Measurements from ENCODE around the gene COL20A1.

Gene COL20A1

GRCh38 chr20:63322146-63322932, 29.4 kb downstream of the COL20A1 start:
- Histone ChIP-seq H3K4me3 (ENCODE audit: low read length) (no peak overlapping the region), H3K27ac (ENCODE audit: low read length) (no peak overlapping the region), H3K9me3 (ENCODE audit: control insufficient read depth, insufficient read depth, low read length) (no peaks in the 10 kb centered on the region), H3K4me1 (ENCODE audit: control insufficient read depth, insufficient read depth, low read length) (no peaks in the 10 kb centered on the region), H3K36me3 (ENCODE audit: control insufficient read depth, insufficient read depth, low read length) (no peaks in the 10 kb centered on the region), H3K27me3 (ENCODE audit: control insufficient read depth, insufficient read depth, low read length) (no peaks in the 10 kb centered on the region)
- WGBS (ENCODE audit: insufficient coverage, insufficient read length), result no CpG with 5 or more reads among the region's 34 CpGs
- no peak for DNase-seq (ENCODE audit: low read depth, low spot score)

DNA sequence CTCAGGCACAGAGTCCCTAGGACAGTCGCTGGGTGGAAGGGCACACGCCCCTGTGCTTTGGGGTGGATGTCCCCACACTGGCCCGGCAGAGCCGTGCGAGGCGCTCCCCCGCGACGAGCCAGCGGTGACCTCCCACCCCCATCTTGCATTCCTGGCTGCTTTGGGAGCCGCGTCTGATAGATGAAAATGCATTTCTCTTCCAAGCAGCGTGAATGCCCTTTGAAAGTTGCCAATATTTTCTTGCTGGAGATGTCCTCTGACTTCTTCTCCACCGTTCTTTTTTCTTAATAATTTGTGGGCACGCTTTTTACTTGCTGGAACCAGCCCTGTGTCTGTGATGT, 29.9 kb downstream of the COL20A1 start:
- WGBS (ENCODE audit: insufficient coverage, insufficient read length), result no CpG with 5 or more reads among the region's 15 CpGs
- no peaks in the 10 kb centered on the region for H3K27me3 ChIP-seq (ENCODE audit: control insufficient read depth, insufficient read depth, low read length)
- no peaks in the 10 kb centered on the region for H3K4me1 ChIP-seq (ENCODE audit: control insufficient read depth, insufficient read depth, low read length)
- no peak overlapping the region for H3K27ac ChIP-seq (ENCODE audit: low read length)
- no peaks in the 10 kb centered on the region for H3K36me3 ChIP-seq (ENCODE audit: control insufficient read depth, insufficient read depth, low read length)
- DNase-seq (ENCODE audit: low read depth, low spot score), result no peak
- H3K4me3 ChIP-seq (ENCODE audit: low read length), result no peak overlapping the region
- H3K9me3 ChIP-seq (ENCODE audit: control insufficient read depth, insufficient read depth, low read length), result no peaks in the 10 kb centered on the region

GRCh38 chr20:63323357-63323981, 30.5 kb downstream of the COL20A1 start:
- Histone ChIP-seq H3K27ac (ENCODE audit: low read length) (no peak overlapping the region), H3K9me3 (ENCODE audit: control insufficient read depth, insufficient read depth, low read length) (no peaks in the 10 kb centered on the region), H3K27me3 (ENCODE audit: control insufficient read depth, insufficient read depth, low read length) (no peaks in the 10 kb centered on the region), H3K4me1 (ENCODE audit: control insufficient read depth, insufficient read depth, low read length) (no peaks in the 10 kb centered on the region), H3K4me3 (ENCODE audit: low read length) (no peak overlapping the region), H3K36me3 (ENCODE audit: control insufficient read depth, insufficient read depth, low read length) (no peaks in the 10 kb centered on the region)
- WGBS (ENCODE audit: insufficient coverage, insufficient read length), result no CpG with 5 or more reads among the region's 18 CpGs
- DNase-seq (ENCODE audit: low read depth, low spot score), result no peak

GRCh38 chr20:63325021-63325471, 32.1 kb downstream of the COL20A1 start:
- WGBS (ENCODE audit: insufficient coverage, insufficient read length), result no CpG with 5 or more reads among the region's 10 CpGs
- Histone ChIP-seq H3K27ac (ENCODE audit: low read length) (no peak overlapping the region), H3K27me3 (ENCODE audit: control insufficient read depth, insufficient read depth, low read length) (no peaks in the 10 kb centered on the region)

GRCh38 chr20:63325554-63326313, 32.7 kb downstream of the COL20A1 start:
- no CpG with 5 or more reads among the region's 8 CpGs for WGBS (ENCODE audit: insufficient coverage, insufficient read length)
- no peaks in the 10 kb centered on the region for H3K9me3 ChIP-seq (ENCODE audit: control insufficient read depth, insufficient read depth, low read length)
- H3K27me3 ChIP-seq (ENCODE audit: control insufficient read depth, insufficient read depth, low read length), result no peaks in the 10 kb centered on the region
- DNase-seq (ENCODE audit: low read depth, low spot score), result no peak
- H3K4me1 ChIP-seq (ENCODE audit: control insufficient read depth, insufficient read depth, low read length), result no peaks in the 10 kb centered on the region
- H3K27ac ChIP-seq (ENCODE audit: low read length), result no peak overlapping the region
- no peak overlapping the region for H3K4me3 ChIP-seq (ENCODE audit: low read length)
- H3K36me3 ChIP-seq (ENCODE audit: control insufficient read depth, insufficient read depth, low read length), result no peaks in the 10 kb centered on the region

More at GRCh38 chr20:63325021-63325471, 32.1 kb downstream of the COL20A1 start:
- H3K4me1 ChIP-seq (ENCODE audit: control insufficient read depth, insufficient read depth, low read length), result no peaks in the 10 kb centered on the region
- no peak for DNase-seq (ENCODE audit: low read depth, low spot score)
- H3K4me3 ChIP-seq (ENCODE audit: low read length), result no peak overlapping the region
- no peaks in the 10 kb centered on the region for H3K36me3 ChIP-seq (ENCODE audit: control insufficient read depth, insufficient read depth, low read length)
- H3K9me3 ChIP-seq (ENCODE audit: control insufficient read depth, insufficient read depth, low read length), result no peaks in the 10 kb centered on the region

DNA sequence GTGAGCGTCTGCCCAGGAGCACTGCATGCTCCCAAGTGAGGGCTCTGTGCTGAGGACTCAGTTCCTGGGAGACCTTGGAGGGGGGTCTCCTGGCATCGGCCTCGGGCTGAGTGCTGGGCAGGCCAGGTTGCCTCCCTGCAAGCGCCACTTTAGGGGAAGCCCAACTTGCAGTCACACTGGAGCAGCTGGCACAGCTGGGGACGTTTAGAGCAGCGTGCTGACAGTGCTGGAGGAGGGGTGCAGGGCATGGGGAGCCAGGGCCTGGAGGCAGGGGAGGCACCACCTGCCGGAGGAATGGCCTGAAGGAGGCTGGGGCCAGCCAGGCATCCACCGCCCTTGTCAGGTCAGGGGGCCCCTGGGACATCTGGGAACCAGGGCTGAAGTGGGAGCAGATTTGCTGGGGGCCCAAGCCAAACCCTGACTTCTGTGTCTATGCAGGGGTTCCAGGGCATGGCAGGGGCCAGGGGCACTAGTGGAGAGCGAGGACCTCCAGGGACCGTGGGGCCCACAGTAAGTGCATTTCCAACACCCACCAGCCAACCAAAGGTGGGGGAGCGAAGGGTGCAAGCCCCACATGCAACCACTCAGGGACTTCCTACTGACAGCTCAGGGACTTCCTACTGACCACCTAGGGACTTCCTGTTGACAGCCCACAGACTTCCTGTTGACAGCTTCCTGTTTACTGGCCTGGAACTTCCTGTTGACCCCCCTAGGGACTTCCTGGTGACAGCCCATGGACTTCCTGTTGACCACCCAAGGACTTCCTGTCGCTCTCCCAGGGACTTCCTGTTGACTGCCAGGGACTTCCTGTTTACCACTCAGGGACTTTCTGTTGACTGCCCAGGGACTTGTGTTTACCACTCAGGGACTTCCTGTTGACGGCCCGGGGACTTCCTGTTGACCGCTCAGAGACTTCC, 33.6 kb downstream of the COL20A1 start:
- no CpG with 5 or more reads among the region's 15 CpGs for WGBS (ENCODE audit: insufficient coverage, insufficient read length)
- H3K27me3 ChIP-seq (ENCODE audit: control insufficient read depth, insufficient read depth, low read length), result no peaks in the 10 kb centered on the region
- H3K4me1 ChIP-seq (ENCODE audit: control insufficient read depth, insufficient read depth, low read length), result no peaks in the 10 kb centered on the region
- DNase-seq (ENCODE audit: low read depth, low spot score), result no peak
- no peak overlapping the region for H3K27ac ChIP-seq (ENCODE audit: low read length)
- no peaks in the 10 kb centered on the region for H3K36me3 ChIP-seq (ENCODE audit: control insufficient read depth, insufficient read depth, low read length)
- H3K4me3 ChIP-seq (ENCODE audit: low read length), result no peak overlapping the region
- H3K9me3 ChIP-seq (ENCODE audit: control insufficient read depth, insufficient read depth, low read length), result no peaks in the 10 kb centered on the region

- Histone ChIP-seq H3K27me3 (ENCODE audit: control insufficient read depth, insufficient read depth, low read length) (no peaks in the 10 kb centered on the region), H3K36me3 (ENCODE audit: control insufficient read depth, insufficient read depth, low read length) (no peaks in the 10 kb centered on the region), H3K27ac (ENCODE audit: low read length) (no peak overlapping the region), H3K4me1 (ENCODE audit: control insufficient read depth, insufficient read depth, low read length) (no peaks in the 10 kb centered on the region), H3K9me3 (ENCODE audit: control insufficient read depth, insufficient read depth, low read length) (no peaks in the 10 kb centered on the region), H3K4me3 (ENCODE audit: low read length) (no peak overlapping the region)
- WGBS (ENCODE audit: insufficient coverage, insufficient read length), result no CpG with 5 or more reads among the region's 8 CpGs
- DNase-seq (ENCODE audit: low read depth, low spot score), result no peak
Observed at GRCh38 chr20:63327231-63327745, 34.3 kb downstream of the COL20A1 start.

- DNase-seq (ENCODE audit: low read depth, low spot score), result no peak
- H3K4me1 ChIP-seq (ENCODE audit: control insufficient read depth, insufficient read depth, low read length), result no peaks in the 10 kb centered on the region
- H3K9me3 ChIP-seq (ENCODE audit: control insufficient read depth, insufficient read depth, low read length), result no peaks in the 10 kb centered on the region
- no peak overlapping the region for H3K27ac ChIP-seq (ENCODE audit: low read length)
- H3K27me3 ChIP-seq (ENCODE audit: control insufficient read depth, insufficient read depth, low read length), result no peaks in the 10 kb centered on the region
- no CpG with 5 or more reads among the region's 20 CpGs for WGBS (ENCODE audit: insufficient coverage, insufficient read length)
- H3K4me3 ChIP-seq (ENCODE audit: low read length), result no peak overlapping the region
- H3K36me3 ChIP-seq (ENCODE audit: control insufficient read depth, insufficient read depth, low read length), result no peaks in the 10 kb centered on the region
Observed at GRCh38 chr20:63328026-63328700, 35.2 kb downstream of the COL20A1 start.

- no peak overlapping the region for H3K27ac ChIP-seq (ENCODE audit: low read length)
- WGBS (ENCODE audit: insufficient coverage, insufficient read length), result no CpG with 5 or more reads among the region's 21 CpGs
- DNase-seq (ENCODE audit: low read depth, low spot score), result no peak
- no peaks in the 10 kb centered on the region for H3K4me1 ChIP-seq (ENCODE audit: control insufficient read depth, insufficient read depth, low read length)
- no peak overlapping the region for H3K4me3 ChIP-seq (ENCODE audit: low read length)
- H3K27me3 ChIP-seq (ENCODE audit: control insufficient read depth, insufficient read depth, low read length), result no peaks in the 10 kb centered on the region
- no peaks in the 10 kb centered on the region for H3K36me3 ChIP-seq (ENCODE audit: control insufficient read depth, insufficient read depth, low read length)
- H3K9me3 ChIP-seq (ENCODE audit: control insufficient read depth, insufficient read depth, low read length), result no peaks in the 10 kb centered on the region
Observed at GRCh38 chr20:63328718-63329275, 35.8 kb downstream of the COL20A1 start.

Measured in iPS DF 6.9 (cell line).